HepG2 (cell line): ENCODE results near the gene EPHA6.

Source experiments
- ASH2L ChIP-seq: fragments of 300-600, 200-600 bp; sonication (generic); IDR thresholded peaks from 2 replicates; pipeline ENCODE4 v1.7.0; 2017; ENCODE audit warnings: low read depth, mild to moderate bottlenecking, moderate library complexity, mixed read lengths, low read length; ENCODE audit not compliant: insufficient read length
- EZH2 ChIP-seq: conservative IDR thresholded peaks from 2 replicates; pipeline ENCODE4 v1.6.1; 2012; ENCODE audit warnings: mild to moderate bottlenecking, low read depth, low read length, moderate library complexity
- HMGA1 ChIP-seq: sonication (generic); formaldehyde crosslinking; conservative IDR thresholded peaks from 2 replicates; pipeline ENCODE4 v1.4.0; 2020; ENCODE audit warnings: missing genetic modification reagents
- IRF1 ChIP-seq: sonication (generic); formaldehyde crosslinking; IDR thresholded peaks from 2 replicates; pipeline ENCODE4 v1.4.0; 2020; ENCODE audit warnings: low read depth, mild to moderate bottlenecking, missing genetic modification reagents
- PAX8 ChIP-seq: sonication (generic); formaldehyde crosslinking; IDR thresholded peaks from 2 replicates; pipeline ENCODE4 v1.8.0; 2022; ENCODE audit warnings: mild to moderate bottlenecking, missing genetic modification reagents, borderline replicate concordance
- SNAPC4 ChIP-seq: sonication (generic); formaldehyde crosslinking; IDR thresholded peaks from 2 replicates; pipeline ENCODE4 v1.4.0; 2020; ENCODE audit warnings: mild to moderate bottlenecking, missing genetic modification reagents
- SNRNP70 ChIP-seq: fragments of 200-400 bp; formaldehyde crosslinking; IDR thresholded peaks from 2 replicates; pipeline ENCODE4 v1.6.1; 2017; ENCODE audit warnings: mild to moderate bottlenecking, low read depth, low read length, moderate library complexity
- SP4 ChIP-seq: sonication (generic); formaldehyde crosslinking; IDR thresholded peaks from 2 replicates; pipeline ENCODE4 v1.8.1; 2023; ENCODE audit warnings: mild to moderate bottlenecking, missing genetic modification reagents
- TF ChIP-seq, protein P1 (sequence below): sonication (generic); formaldehyde crosslinking; IDR thresholded peaks from 2 replicates; pipeline ENCODE4 v1.5.0; 2020; ENCODE audit warnings: missing genetic modification reagents
- TF ChIP-seq, protein P2 (sequence below): sonication (generic); formaldehyde crosslinking; IDR thresholded peaks from 2 replicates; pipeline ENCODE4 v1.5.0; 2020; ENCODE audit warnings: mild to moderate bottlenecking, missing genetic modification reagents, moderate library complexity
- TF ChIP-seq, protein P3 (sequence below): sonication (generic); formaldehyde crosslinking; IDR thresholded peaks from 2 replicates; pipeline ENCODE4 v1.4.0; 2020; ENCODE audit warnings: missing genetic modification reagents

GRCh38 chr3:97706226-97706625 is 891.8 kb downstream of the EPHA6 start:
- TF ChIP-seq ASH2L: no peak
- TF ChIP-seq HMGA1: no peak
- TF ChIP-seq, protein P1, sequence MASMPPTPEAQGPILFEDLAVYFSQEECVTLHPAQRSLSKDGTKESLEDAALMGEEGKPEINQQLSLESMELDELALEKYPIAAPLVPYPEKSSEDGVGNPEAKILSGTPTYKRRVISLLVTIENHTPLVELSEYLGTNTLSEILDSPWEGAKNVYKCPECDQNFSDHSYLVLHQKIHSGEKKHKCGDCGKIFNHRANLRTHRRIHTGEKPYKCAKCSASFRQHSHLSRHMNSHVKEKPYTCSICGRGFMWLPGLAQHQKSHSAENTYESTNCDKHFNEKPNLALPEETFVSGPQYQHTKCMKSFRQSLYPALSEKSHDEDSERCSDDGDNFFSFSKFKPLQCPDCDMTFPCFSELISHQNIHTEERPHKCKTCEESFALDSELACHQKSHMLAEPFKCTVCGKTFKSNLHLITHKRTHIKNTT (CRISPR knock-in tag): no peak
- no peak for TF ChIP-seq PAX8 (CRISPR knock-in tag)
- TF ChIP-seq, protein P2, sequence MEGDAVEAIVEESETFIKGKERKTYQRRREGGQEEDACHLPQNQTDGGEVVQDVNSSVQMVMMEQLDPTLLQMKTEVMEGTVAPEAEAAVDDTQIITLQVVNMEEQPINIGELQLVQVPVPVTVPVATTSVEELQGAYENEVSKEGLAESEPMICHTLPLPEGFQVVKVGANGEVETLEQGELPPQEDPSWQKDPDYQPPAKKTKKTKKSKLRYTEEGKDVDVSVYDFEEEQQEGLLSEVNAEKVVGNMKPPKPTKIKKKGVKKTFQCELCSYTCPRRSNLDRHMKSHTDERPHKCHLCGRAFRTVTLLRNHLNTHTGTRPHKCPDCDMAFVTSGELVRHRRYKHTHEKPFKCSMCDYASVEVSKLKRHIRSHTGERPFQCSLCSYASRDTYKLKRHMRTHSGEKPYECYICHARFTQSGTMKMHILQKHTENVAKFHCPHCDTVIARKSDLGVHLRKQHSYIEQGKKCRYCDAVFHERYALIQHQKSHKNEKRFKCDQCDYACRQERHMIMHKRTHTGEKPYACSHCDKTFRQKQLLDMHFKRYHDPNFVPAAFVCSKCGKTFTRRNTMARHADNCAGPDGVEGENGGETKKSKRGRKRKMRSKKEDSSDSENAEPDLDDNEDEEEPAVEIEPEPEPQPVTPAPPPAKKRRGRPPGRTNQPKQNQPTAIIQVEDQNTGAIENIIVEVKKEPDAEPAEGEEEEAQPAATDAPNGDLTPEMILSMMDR (CRISPR knock-in tag): no peak
- no peak for TF ChIP-seq EZH2
- no peak for TF ChIP-seq SNAPC4 (CRISPR knock-in tag)
- TF ChIP-seq IRF1 (CRISPR knock-in tag): no peak
- no peak for TF ChIP-seq SP4 (CRISPR knock-in tag)
- TF ChIP-seq, protein P3, sequence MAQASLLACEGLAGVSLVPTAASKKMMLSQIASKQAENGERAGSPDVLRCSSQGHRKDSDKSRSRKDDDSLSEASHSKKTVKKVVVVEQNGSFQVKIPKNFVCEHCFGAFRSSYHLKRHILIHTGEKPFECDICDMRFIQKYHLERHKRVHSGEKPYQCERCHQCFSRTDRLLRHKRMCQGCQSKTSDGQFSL: no peak
- TF ChIP-seq SNRNP70: no peak
